Ecto neural progenitor cell (in vitro differentiated cells): ENCODE measurements around the gene GPR141.

Source experiments
- DNase-seq: peaks from one replicate; pipeline ENCODE4 v3.0.0-alpha.2; 2018; ENCODE audit warnings: low spot score

The GPR141 gene, protein sequence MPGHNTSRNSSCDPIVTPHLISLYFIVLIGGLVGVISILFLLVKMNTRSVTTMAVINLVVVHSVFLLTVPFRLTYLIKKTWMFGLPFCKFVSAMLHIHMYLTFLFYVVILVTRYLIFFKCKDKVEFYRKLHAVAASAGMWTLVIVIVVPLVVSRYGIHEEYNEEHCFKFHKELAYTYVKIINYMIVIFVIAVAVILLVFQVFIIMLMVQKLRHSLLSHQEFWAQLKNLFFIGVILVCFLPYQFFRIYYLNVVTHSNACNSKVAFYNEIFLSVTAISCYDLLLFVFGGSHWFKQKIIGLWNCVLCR

DNA sequence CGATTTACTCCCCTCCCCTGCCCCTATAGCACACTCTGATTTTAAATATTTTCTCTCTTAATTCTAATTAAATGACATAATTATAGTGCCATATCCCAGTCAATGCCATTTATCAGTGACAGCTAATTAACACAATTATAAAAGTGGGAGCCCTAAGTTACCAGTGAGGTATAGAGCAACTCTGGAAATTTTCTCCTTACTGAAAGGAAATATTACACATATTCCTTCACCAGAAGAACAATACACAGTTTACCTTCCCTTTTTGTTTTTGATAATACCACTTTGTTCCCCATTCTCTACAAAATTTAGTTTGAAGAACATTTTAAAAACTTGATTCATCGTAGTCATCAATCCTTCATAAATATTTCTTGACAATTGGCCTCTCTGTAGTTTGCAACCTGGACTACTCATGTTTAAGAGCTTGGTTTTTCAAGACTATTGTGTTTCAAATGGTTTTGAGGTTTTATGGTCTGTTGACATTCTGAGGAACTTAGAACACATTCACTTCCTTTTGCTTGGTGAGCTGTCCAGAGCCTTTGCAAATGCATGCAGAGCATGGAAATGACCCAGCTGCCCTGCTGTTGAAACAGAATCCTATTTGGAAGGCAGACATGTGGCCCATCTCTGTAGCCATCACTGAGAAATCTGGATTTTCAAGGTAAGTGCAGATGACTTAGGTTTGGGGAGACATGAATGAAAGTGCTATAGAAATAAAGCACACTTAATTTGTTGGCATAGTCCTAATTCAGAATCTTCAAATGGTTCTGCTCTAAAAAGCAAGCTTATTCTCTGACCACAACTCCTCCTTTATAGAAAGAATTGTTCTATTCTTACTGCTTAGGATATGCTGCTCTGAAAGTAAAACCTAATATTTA, at the start of gene GPR141:
Gene GPR141, plus strand, starts transcription at position 521 of the 875 bp plus-strand sequence. CDS start 56,628 bp downstream, outside the sequence.
- DNase-seq = no peak

DNA sequence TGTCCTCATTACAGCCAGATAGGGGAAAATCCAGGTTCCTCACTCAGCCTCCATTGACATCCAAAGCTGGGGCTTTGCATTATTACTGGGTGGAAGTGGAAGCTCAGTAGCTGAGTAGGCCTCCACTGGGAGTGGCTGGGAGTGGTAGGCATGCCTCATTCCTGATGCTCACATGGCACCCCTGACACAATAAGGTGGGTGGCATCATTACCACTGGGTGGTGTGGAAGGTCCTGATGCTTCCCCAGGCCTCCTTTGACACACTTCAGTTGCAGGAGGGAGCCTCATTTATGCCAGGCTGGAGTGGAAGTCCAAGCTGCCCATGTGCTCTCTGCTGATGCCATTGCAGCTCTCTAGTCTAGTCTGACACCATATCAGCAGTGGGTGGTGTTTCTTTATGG, 48.2 kb upstream of the GPR141 start:
- no peak for DNase-seq

DNA sequence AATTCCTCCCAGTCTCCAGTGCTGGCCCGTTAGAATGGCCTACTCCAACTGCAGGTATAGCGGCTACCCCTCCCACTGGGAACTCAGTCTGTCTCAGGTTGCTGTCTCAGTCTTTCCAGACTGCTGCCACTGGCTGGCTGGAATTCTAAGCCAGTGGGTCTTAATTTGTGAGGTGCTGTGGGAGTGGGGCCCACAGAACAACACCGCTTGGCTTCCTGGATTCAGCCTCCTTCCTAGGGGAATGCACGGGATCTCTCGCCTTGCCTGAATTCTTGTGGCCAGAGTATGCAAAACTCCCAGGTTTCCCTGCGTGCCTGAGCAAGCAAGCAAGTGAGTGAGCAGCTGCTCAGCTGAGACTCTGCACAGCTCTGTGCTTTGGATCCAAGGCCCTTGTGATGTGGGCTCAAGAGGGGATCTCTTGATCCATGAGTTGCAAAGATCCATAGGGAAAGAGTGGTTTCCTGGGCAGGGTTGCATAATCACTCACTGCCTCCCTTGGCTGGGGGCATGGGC, 41.5 kb upstream of the GPR141 start:
- DNase-seq = no peak

DNA sequence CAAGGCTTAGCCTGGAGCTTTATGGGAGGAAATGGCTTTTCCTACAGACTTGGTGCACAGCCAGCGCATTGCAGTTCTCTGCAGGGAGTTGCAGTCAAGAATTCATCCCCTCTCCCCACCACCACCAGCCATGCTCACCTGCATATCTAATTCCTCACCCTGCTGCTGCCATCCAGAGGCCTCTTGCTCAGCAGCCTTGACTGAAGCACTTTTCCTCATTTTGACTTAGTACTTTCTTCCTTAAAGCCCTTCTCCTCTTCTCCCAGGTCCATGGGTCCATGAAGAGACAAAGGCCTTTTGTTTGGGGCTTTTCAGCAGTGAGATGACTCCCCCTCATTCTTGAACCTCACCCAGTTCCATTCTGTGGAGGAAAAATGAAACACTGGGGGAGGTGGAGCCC, 39.7 kb upstream of the GPR141 start:
- DNase-seq = no peak

DNA sequence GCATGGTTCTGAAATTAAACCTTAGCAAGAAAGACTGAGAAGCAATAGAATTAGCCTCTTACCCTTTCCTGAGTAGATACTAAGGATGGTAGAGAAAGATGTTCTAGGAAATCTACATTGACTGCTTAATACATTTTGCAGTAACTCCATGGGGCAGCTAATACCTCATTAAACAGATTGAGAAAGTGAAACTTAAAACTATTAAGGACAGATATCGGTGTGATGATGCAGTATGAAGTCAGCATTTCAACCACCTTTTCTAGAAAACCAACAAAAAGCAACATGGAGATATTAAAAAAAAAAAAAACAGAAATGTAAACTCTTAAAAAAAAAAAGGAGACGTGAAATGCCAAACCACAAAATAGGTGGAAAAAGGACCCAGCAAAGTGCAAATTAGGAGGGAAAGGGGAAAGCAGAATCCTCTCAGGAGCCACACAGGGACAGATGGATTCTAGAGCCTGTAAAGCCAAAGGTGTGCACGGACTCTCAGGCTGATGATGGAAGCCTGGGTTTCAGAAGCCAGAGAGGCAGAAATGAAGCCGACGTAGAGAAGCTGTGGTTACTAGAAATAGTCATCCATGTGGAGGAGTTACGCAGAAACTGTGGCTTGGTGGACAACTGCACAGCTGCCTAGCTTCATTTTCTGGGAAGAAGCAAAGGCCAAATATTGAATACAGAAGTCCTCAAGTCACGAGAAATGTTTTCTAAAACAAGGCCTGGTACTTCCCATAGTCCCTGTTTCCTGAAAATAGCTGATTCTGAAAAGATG, 38.1 kb upstream of the GPR141 start:
- no peak for DNase-seq

DNA sequence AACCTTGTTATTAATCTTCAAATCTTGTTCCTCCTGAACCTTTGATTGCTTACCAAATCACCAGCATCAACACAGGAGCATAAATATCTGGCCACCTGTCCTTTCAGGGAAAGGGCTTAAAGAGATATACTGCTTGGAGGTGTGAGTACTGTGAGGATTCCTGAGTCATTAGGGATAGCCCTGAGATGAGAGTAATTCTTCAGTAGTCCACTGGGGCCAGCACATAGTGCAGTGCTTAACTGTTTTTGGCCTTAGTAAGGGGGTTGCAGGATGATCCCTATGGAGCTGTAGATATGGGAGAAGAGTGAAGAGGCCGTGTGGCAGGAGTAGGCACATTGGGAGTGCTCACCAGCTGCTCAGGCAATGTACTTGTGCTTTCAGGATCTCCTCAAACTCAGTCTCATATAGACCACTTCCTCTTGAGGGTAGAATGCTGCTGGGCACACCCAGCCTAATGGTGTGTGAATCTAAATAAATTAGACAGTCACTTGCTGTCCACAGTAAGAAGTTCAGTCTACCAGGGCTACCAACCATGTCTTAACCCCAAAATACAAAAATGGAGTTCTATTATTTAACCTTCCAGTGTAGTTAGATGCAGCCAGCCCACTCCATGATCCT, 26.5 kb upstream of the GPR141 start:
- DNase-seq = no peak

DNA sequence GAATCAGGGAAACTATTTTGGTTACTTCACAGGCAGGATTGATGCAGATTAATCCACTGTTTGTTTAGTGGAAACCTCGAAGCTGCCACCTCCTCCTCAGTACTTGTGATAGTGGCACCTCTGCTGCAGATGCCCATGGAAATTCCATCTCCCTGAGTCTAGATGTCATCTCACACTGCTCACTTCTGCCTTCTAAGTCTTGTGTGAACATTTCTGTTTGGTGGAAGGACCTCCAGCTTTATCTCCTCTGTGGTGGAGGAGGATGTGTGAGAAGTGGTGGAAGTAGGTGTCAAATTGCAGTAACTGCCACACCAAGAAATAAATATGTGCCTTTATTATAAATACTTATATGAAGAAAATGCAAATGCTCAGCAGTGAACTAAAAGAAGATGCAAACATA, 25.8 kb upstream of the GPR141 start:
- no peak for DNase-seq

DNA sequence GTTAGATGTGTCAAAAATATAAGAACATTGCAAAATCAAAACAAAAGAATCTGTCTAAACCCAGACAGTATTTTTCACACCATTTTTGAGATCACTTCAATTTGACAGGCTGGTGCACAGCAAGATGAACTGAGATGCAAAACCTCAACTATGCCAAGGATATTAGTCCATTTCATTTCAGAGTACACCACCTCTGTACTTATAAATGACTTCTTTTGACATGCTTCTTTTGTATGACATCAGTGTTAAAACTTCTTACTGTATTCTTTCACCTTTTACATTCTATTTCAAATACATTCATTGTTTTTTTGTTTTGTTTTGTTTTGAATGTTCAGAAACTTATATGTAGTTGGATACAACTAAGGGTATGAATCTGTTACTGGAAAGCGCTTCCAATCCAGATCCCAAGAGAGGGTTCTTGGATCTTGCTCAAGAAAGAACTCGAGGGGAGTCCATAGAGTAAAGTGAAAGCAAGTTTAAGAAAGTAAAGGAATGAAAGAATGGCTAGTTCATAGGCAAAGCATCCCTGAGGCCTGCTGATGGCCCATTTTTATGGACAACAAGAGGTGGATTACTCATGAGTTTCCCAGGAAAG, 23.5 kb upstream of the GPR141 start:
- no peak for DNase-seq

DNA sequence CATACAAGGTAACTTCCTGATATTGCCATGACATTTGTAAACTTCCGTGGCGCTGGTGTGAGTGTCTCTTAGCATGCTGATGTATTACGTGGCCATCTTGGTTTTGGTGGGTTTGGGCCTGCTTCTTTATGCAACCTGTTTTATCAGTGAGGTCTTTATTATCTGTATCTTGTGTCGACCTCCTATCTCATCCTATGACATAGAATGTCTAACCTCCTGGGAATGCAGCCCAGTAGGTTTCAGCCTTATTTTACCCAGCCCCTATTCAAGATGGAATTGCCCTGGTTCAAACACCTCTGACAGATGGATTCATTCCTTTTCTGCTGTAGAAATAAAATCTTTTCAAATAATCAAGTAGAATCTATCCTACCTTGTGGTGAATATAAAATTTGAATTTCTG, 23.0 kb upstream of the GPR141 start:
- DNase-seq = no peak

DNA sequence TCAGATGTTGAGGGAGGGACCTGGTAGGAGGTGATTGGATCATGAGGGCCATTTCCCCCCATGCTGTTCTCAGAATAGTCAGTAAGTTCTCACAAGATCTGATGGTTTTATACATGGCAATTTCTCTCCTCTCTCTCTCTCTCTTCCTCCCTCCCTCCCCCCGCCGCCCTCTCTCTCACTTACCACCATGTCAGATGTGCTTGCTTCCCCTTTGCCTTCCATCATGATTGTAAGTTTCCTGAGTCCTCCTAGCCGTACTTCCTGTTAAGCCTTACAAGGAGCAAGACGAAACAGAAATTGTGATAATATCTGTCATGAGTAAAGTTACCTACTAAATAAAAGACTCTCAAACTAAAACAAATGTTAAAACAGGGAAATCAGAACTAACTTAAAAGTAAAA, 19.9 kb upstream of the GPR141 start:
- DNase-seq = no peak

DNA sequence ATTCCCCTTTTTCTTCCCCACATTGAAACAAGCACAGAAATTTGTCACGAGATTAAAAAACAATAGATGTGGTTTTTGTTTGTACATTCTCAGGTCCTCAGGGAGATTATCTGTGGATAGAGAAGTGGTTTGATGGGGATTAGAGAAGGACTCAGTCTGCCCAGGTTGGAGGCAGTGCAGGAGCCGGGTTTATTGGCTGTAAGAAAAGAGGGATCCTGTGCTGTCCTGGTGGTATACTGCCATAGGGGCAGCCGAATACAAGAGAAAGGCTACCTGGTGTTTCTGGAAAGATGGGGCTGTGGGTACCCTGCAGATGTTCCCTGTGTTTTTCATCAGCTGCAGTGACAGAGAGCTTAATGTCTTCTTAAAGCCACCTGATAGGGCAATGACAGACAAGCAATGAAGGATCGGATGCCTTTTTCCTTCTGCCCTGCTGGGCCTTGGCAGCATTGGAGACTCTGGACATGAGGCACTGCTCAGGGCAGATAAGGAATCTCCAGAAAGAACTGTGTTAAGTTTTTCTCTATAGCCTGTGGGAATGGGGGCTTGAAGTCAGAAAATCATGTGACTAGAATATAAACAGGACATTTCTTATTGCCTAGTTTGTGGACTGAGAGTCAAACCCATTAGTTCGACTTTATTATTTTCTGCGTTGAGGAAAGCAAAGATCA, 18.1 kb upstream of the GPR141 start:
- DNase-seq = no peak

DNA sequence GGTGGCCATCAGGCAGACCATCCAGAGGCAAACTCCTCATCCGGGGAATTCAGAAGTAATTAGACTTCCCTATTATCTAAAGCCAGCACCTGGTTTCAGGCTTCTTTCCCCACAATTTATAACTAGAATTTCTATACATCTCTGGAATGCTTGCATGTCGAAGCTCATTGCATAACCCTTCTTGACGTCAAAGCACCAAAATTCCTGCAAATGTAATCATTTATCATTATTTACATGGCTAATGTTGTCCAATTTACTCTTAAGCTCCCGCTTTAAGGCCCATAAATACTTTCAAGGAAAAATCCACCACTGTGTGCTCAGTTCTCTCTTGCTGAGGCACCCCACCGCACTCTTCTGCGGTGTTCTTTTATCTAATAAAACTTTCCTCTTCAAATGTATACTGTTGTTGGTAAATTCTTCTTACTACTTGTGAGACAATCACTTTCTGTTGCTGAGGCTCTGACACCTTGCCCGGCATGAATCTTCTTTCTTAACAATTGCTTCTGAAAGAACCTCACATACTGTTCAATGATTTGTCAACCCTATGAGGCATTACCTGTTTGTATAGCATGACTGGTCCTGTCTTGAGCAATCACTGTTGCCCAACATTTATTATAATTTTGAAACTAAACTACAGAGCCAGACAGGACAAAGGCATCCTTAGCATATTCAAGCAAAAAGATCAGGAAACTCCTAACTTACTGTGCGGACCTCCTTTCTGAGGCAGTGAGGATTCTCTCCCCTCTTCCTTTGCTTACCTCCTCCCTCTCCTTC, 17.4 kb upstream of the GPR141 start:
- DNase-seq = no peak

DNA sequence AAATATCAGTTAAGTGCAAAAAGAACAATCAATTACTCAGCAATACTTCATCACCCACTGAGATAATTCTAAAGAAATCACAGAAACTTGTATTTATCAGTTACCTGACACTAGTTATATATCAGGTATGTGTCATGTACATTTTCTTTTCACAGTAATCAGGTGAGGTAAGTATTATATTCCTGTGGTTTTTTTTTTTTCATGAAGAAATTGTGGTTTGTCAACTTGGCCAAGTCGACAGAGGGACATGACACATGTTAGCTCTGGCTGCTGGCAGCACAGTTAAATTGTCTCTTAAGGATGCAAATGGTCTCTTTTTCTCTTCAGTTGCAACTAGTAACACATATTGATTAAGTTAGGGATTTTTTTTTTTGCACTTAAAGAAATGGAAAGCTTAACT, 13.7 kb upstream of the GPR141 start:
- no peak for DNase-seq

DNA sequence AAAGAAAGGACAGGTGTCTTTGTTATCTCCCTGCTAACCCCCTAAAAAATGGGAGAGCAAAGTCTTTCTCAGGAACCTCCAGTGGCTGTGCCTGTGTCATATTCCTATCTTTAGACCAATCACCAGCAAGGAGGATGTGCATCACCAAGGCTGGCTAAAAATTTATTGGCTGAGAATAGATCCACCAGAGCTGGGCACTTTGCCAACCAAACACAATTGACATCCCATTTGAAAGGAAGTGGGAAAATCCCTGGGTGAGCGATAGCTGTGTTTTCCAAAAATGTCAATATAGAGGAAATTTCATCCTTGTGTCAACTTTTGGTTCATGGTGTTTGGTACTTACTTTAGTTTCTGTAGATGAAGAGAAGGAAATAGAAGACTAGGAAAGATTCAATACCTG, 13.1 kb upstream of the GPR141 start:
- no peak for DNase-seq

DNA sequence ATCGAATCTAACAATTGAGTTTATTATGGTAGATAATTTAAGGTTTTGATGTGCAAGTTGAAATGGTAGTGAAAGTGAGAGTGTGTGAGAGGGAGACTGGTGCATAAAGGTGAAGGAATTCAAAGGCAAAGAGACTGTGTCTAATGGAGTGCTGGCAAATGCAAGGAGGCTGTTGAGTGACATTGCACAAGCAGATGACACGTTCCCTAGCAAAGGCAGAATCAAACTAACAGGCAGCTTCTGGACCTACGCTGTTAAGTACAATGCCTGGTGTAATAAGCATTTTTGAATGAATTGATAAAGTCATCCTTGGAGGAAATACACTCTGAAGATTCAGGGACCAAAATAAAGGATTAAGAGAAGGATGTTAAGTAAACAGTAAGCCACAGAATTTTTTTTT, 11.7 kb upstream of the GPR141 start:
- no peak for DNase-seq

DNA sequence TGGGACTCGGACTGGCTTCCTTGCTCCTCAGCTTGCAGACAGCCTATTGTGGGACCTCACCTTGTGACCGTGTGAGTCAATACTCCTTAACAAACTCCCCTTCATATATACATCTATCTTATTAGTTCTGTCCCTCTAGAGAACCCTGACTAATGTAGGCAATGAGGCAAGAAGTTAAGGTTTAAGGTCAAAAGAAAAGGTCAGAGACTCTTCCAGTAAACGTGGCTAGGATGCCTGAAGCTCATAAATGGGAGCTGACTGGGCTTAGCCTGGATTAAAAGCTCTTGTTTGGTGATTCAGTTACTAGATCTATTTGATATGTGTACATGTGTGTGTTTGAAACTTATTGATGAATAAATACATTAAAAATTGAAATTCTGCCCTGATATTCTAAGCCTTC, 10.6 kb upstream of the GPR141 start:
- DNase-seq = no peak

DNA sequence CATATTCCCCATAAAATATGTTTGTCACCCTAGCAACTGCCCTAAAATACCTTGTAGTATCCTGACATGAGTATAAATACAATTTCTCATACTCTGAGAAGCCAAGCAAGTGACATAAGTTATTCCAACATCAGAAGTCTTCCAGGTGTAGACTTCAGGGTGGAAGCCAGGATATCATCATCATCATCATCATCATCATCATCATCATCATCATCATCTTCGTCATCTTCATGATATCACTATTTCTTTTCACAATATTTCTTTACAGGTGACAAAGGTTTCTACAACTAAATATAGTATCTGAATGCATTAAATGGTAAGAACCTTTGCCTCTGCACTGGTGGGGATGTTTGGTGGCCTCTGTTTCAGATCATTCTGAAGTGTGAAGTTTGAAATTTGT, 10.0 kb upstream of the GPR141 start:
- DNase-seq = no peak

DNA sequence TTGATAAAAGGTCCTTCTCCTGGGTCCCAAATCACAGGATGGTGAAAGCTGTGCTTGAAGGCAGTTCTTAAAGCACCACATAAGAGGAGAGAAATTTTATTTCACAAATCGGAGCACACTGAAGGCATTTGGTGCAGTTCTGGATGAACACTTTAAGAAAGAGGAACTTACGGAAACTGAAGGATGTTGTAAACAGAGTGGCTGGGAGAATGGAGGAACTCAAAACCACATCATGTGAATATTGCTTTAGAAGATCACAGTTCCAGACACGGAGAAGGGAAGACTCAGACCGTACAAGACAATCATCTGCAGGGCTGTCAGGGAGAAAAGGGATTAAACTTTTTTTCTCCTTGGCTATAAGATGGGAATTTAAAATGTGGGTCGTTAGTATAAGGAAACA, 9.0 kb upstream of the GPR141 start:
- no peak for DNase-seq

DNA sequence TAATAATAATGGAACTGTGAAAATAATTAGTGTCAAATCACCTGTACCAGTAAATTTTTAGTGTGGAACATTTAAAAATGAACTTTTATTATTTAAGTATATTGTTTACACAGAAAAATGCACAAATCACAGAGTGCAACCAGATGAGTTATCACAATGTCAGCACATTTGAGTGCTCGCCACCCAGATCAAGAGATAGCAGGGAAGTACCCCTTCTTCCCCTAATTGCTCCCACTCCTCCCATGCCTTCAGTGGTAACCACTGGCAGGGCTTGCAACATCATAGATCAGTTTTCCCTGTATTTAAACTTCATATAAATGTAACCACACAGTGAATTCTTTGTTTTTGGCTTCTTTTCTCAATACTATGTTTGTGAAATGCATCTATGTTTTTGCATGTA, 7.8 kb upstream of the GPR141 start:
- no peak for DNase-seq

DNA sequence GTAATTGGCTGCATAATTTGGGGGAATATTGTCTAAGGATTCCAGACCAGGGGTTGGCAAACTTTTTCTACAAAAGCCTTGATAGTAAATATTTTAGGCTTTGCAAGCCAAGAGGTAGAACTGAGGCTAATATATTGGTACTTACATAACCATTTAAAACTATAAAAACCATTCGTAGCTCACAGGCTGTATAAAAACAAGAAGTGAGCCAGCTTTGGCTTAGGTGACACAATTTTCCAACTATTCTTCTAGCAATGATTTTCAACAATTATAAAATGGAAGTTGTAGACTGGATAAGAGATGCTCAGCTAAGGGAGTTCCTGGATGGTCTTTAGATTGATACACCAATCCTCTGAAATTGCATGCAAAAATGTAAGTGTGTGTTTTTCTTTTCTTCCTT, 1.4 kb downstream of the GPR141 start:
- no peak for DNase-seq
